Neural cell (in vitro differentiated cells): ENCODE results near the gene ZNRF2. TPM values are rescaled to one million over a fixed set of nuclear protein-coding genes. Genes with fewer than 3 reads are reported as not detected.

Experiments used
- H2AFZ ChIP-seq: fragments of 200-600, 300-800 bp; sonication (generic), shearing (Covaris generic); 2 replicates; pipeline ENCODE4 v1.6.0; 2014; ENCODE audit warnings: low read depth, mild to moderate bottlenecking, antibody characterized with exemption, low read length, moderate library complexity
- H3F3A ChIP-seq: fragments of 200-600 bp; shearing (Covaris generic); 2 replicates; pipeline ENCODE4 v1.6.1; 2016; ENCODE audit warnings: mild to moderate bottlenecking, moderate library complexity, mixed read lengths, antibody characterized with exemption, low read length; ENCODE audit not compliant: insufficient read depth, poor library complexity, severe bottlenecking
- H3K27ac ChIP-seq: fragments of 200-600, 300-800 bp; sonication (generic), shearing (Covaris generic); 2 replicates; pipeline ENCODE4 v1.5.1; 2014; ENCODE audit warnings: mild to moderate bottlenecking, low read length, moderate library complexity
- H3K27me3 ChIP-seq: fragments of 300-800, 200-600 bp; sonication (generic), shearing (Covaris generic); 2 replicates; pipeline ENCODE4 v1.6.0; 2014; ENCODE audit warnings: mild to moderate bottlenecking, low read depth, low read length, moderate library complexity; ENCODE audit not compliant: insufficient read depth
- H3K36me3 ChIP-seq: fragments of 300-800, 200-600 bp; sonication (generic), shearing (Covaris generic); 2 replicates; pipeline ENCODE4 v1.5.1; 2014; ENCODE audit warnings: mild to moderate bottlenecking, antibody characterized with exemption, low read length, moderate library complexity; ENCODE audit not compliant: insufficient read depth
- H3K4me2 ChIP-seq: fragments of 300-800, 200-600 bp; sonication (generic), shearing (Covaris generic); 2 replicates; pipeline ENCODE4 v1.6.0; 2014; ENCODE audit warnings: mild to moderate bottlenecking, low read length
- H3K4me3 ChIP-seq: fragments of 300-800, 200-600 bp; sonication (generic), shearing (Covaris generic); 2 replicates; pipeline ENCODE4 v1.5.1; 2014; ENCODE audit warnings: mild to moderate bottlenecking, low read length, moderate library complexity
- H3K79me2 ChIP-seq: fragments of 200-600 bp; shearing (Covaris generic); replicated peaks from 2 replicates; pipeline ENCODE4 v1.6.0; 2014; ENCODE audit warnings: mild to moderate bottlenecking, low read length, moderate library complexity; ENCODE audit not compliant: insufficient read depth
- H3K9ac ChIP-seq: fragments of 300-800, 200-600 bp; sonication (generic), shearing (Covaris generic); 2 replicates; pipeline ENCODE4 v1.6.1; 2016; ENCODE audit warnings: mild to moderate bottlenecking, low read length, mixed read lengths
- H3K9me2 ChIP-seq: fragments of 200-600 bp; shearing (Covaris generic); 2 replicates; pipeline ENCODE4 v1.6.1; 2016; ENCODE audit warnings: mild to moderate bottlenecking, low read length, mixed read lengths; ENCODE audit not compliant: insufficient read depth
- H3K9me3 ChIP-seq: fragments of 200-600, 300-800 bp; sonication (generic), shearing (Covaris generic); 2 replicates; pipeline ENCODE4 v1.6.1; 2016; ENCODE audit warnings: mild to moderate bottlenecking, mixed run types, low read length, moderate library complexity, mixed read lengths
- H4K20me1 ChIP-seq: fragments of 200-600 bp; shearing (Covaris generic); 2 replicates; pipeline ENCODE4 v1.6.1; 2016; ENCODE audit warnings: mild to moderate bottlenecking, mixed run types; ENCODE audit not compliant: insufficient read depth
- CTCF ChIP-seq: fragments of 450-650 bp; IDR thresholded peaks from 2 replicates; pipeline ENCODE4 v1.5.1; 2014; ENCODE audit warnings: antibody characterized with exemption, mild to moderate bottlenecking, moderate library complexity; ENCODE audit not compliant: poor library complexity, severe bottlenecking
- EP300 ChIP-seq: fragments of 450-650 bp; conservative IDR thresholded peaks from 2 replicates; pipeline ENCODE4 v1.6.1; 2014; ENCODE audit warnings: antibody characterized with exemption, mild to moderate bottlenecking, moderate library complexity; ENCODE audit not compliant: poor library complexity, severe bottlenecking
- EZH2 ChIP-seq: fragments of 200-600, 300-800 bp; shearing (Covaris generic), sonication (generic); IDR thresholded peaks from 2 replicates; pipeline ENCODE4 v1.6.1; 2014; ENCODE audit warnings: antibody characterized with exemption, low read length, borderline replicate concordance, mild to moderate bottlenecking; ENCODE audit not compliant: insufficient read depth, poor library complexity, severe bottlenecking
- MXI1 ChIP-seq: fragments of 450-650 bp; conservative IDR thresholded peaks from 2 replicates; pipeline ENCODE4 v1.6.1; 2014; ENCODE audit warnings: antibody characterized with exemption, mild to moderate bottlenecking; ENCODE audit not compliant: poor library complexity, severe bottlenecking
- POLR2AphosphoS5 ChIP-seq: IDR thresholded peaks from 2 replicates; pipeline ENCODE4 v1.6.1; 2012
- RAD21 ChIP-seq: fragments of 450-650 bp; conservative IDR thresholded peaks from 2 replicates; pipeline ENCODE4 v1.6.1; 2014; ENCODE audit warnings: antibody characterized with exemption, mild to moderate bottlenecking, moderate library complexity
- REST ChIP-seq: IDR thresholded peaks from 2 replicates; pipeline ENCODE4 v1.6.1; 2012; ENCODE audit warnings: borderline replicate concordance
- SMC3 ChIP-seq: fragments of 450-650 bp; conservative IDR thresholded peaks from 2 replicates; pipeline ENCODE4 v1.6.1; 2014; ENCODE audit warnings: antibody characterized with exemption, mild to moderate bottlenecking, moderate library complexity; ENCODE audit not compliant: poor library complexity
- TAF1 ChIP-seq: IDR thresholded peaks from 2 replicates; pipeline ENCODE4 v1.6.1; 2012; ENCODE audit warnings: low read depth
- polyA plus RNA-seq: library from polyadenylated mRNA; depleted of rRNA; stranded (reverse); fragments of >200 nt; gene quantifications from 2 replicates; pipeline ENCODE4 v1.2.3, GENCODE V29; 2014

Gene ZNRF2
- polyA plus RNA-seq, 1 donor from 2014 or later: 12.2 TPM

DNA sequence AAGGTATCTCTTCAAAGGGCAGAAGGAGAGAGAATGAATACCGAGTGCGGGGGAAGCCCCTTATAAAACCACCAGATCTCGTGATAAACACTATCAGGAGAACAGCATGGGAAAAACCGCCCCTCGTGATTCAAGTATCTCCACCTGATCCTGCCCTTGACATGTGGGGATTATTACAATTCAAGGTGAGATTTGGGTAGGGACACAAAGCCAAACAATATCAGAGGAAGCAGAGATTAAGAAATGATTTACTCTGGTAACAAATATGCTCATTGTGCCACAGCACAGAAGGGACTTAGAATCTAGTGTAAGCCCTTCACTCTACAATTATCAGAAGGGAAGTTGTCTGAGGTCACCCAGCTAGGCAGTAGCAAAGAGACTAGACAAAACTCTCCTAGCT lies 40.1 kb upstream of the ZNRF2 start:
- Histone ChIP-seq H3K4me2 (no peak overlapping the region), H3K9me3 (no peaks in the 10 kb centered on the region), H3K79me2 (no peaks in the 10 kb centered on the region), H3K27me3 (no peaks in the 10 kb centered on the region), H4K20me1 (no peaks in the 10 kb centered on the region), H3K36me3 (no peaks in the 10 kb centered on the region), H3F3A (no peaks in the 10 kb centered on the region), H3K9me2 (no peaks in the 10 kb centered on the region), H2AFZ (no peak overlapping the region), H3K9ac (no peak overlapping the region), H3K27ac (no peak overlapping the region), H3K4me3 (no peak overlapping the region)
- no peak for TF ChIP-seq TAF1
- no peak for TF ChIP-seq MXI1
- no peak for TF ChIP-seq RAD21
- no peak for TF ChIP-seq EP300
- TF ChIP-seq REST: no peak
- no peak for TF ChIP-seq POLR2AphosphoS5
- TF ChIP-seq SMC3: no peak
- no peak for TF ChIP-seq CTCF

- Histone ChIP-seq H3K27ac (no peak overlapping the region), H3K9me2 (no peaks in the 10 kb centered on the region), H3K9me3 (no peaks in the 10 kb centered on the region), H4K20me1 (no peaks in the 10 kb centered on the region), H3F3A (no peaks in the 10 kb centered on the region), H3K4me3 (no peak overlapping the region), H2AFZ (no peak overlapping the region), H3K79me2 (no peaks in the 10 kb centered on the region), H3K9ac (no peak overlapping the region), H3K4me2 (no peak overlapping the region), H3K36me3 (no peaks in the 10 kb centered on the region), H3K27me3 (no peaks in the 10 kb centered on the region)
- TF ChIP-seq REST: no peak
- TF ChIP-seq TAF1: no peak
- no peak for TF ChIP-seq EZH2
- TF ChIP-seq SMC3: no peak
- TF ChIP-seq CTCF: no peak
- TF ChIP-seq POLR2AphosphoS5: no peak
- no peak for TF ChIP-seq EP300
- TF ChIP-seq RAD21: no peak
- TF ChIP-seq MXI1: no peak
Measured at GRCh38 chr7:30245913-30246312, 38.5 kb upstream of the ZNRF2 start.
